ENCODE results near the gene BBS9.

GRCh38 chr7:33539659-33540400 lies 410.5 kb downstream of the BBS9 start:
- no peak for TF ChIP-seq POLR2A (IDR thresholded peaks at IDR 0.05; ENCODE audit: low read depth, low read length)
- no peak for TF ChIP-seq POLR2AphosphoS5 (IDR thresholded peaks at IDR 0.05; ENCODE audit: low read depth, low read length)
- TF ChIP-seq TAF1 (IDR thresholded peaks at IDR 0.05; ENCODE audit: borderline replicate concordance, low read depth, low read length): no peak

Measured in GM12892 (cell line).